HG02852 (cell line): ENCODE measurements around the gene CLEC19A.

Experiments used
- ATAC-seq: cut with Tn5 transposase; IDR thresholded peaks from one replicate; pipeline ENCODE4 v1.9.1; 2021; ENCODE audit warnings: mild to moderate bottlenecking, moderate library complexity; ENCODE audit not compliant: unreplicated experiment

The CLEC19A gene

DNA sequence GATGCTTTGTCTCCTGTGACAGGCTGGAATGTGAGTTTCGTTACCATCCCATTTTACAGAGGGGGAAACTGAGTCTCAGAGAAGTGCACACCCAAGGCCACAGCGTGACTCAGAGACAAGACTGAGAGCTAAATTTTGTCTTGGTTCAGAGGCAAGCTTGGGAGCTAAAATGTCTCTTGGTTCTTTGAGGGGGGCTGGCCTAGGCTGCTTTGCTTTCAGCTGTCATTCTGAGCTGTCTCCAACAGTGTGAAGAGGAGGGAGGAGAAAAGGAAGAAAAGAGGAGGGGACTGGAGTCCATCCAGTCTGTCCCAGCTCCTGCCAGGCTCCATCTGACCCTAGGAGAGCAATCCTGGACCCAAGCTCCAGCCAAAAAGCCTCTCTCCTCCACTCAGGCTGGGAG is at the start of gene CLEC19A:
CLEC19A (plus strand) TSS at position 301 of the 400 bp plus-strand sequence. CDS start 121 bp downstream, outside the sequence.
- no peak for ATAC-seq

DNA sequence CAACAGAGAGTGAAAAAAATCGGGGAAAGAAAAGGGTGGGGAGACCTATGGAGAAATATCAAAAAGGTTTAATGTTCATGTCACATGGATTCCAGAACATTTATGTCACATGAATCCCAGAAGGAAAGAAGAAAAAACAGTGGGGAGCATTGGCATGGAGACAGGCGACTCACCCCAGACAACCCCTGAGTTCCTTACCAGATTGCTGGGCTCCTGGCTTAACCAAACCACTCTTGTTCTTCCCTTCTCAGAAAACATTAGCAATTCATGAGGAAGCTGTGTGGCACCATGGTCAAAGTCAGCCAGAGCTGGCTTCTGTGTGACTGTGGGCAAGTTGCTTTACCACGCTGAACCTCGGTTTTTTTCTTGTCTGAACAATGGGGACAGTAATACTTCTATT is 49.6 kb upstream of the CLEC19A start:
- no peak for ATAC-seq

DNA sequence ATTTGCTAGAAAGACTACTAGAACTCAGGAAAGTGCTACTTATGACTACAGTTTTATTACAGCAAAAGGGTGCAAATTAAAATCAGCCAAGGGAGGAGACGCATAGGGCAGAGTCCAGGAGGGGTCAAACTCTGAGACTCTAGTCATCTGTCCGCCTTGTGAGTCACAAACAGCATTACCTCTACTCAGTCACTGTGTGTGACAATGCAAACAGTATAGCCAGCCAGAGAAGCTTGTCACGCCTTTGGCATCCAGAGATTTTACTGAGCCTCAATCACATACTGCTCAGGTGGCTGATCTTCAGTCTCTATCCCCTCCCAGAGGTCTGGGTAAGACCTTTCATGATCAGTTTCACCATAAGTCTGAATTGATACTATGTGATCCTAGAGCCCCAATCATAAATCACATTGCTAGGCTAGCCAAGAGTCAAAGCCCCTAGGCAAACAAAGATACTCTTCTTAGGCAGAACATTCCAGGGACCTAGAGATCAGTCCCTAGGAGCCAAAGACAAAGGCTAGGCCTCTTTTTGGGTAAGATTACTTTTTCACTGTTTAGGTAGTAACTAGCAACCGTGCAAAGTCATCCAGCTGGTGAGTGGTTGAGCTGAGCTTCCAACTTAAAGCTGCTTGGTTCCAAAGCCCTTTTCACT is 48.8 kb upstream of the CLEC19A start:
- no peak for ATAC-seq

DNA sequence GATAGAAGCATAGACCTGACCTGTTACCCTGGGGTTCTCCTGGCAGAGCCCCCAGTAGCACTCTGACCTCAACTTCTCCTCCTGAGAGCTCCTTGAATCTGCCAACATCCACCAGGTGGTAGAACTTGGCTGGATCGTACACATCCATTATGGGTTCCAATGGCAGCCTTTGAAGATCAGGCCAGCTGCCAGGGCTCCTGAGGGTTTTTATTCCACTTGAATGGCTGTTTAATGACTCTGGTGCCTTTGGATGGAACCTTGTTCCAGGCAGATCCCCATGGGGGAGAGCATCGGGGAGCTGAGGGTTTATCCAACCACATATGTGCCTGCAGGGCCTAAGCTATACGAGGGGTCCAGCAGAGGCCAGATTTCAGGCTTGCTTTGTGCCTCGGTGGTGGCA is 47.1 kb upstream of the CLEC19A start:
- ATAC-seq, result no peak

DNA sequence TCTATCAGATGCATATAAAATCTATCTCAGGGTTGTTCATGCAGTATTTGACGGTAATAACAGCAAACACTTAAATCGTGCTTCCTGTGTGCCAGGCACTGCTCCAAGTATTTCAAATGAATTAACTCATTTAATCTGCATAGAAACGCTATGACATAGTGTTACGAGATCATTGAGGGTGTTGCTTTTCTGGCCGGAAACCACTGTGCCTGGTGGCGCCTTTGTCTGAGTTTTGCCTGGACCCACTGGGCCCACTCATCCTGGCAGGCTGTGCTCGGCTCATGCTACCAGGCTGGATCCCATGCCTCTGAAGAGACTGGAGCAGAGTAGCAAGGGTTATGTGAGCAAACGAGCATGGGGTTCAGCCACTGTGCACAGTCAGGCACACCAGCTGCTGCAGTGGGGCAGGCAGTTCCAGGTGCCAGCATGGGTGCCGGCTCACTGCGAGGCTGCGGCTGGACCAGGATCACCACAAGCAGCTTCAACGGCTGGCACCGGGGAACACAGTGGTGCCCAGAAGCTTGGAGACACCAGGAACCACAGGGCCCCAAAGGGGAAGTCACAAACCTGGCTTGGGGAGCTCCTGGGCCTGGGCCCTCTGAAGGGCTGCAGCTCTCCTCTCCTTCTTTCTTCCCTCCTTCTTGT is 45.9 kb upstream of the CLEC19A start:
- ATAC-seq, result no peak

DNA sequence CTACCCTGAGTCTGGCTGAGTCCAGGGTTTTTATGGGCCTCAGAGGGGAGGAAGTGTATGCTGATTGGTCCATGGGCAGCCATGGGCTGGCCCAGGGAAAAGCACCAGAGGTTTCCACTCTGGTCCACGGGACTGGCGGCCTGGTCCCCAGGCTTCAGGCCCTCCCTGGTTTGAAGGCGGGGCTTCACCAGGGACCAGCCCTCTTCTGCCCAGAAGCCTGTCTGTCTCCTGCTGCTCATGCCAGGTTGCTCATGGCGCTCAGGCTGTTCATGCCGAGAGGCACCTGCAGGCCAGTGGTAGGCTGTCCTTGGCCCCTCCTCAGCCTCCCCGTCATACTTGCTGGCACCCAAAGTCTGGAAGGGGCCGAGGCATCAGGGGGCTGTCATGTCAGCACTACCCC is 45.0 kb upstream of the CLEC19A start:
- no peak for ATAC-seq

DNA sequence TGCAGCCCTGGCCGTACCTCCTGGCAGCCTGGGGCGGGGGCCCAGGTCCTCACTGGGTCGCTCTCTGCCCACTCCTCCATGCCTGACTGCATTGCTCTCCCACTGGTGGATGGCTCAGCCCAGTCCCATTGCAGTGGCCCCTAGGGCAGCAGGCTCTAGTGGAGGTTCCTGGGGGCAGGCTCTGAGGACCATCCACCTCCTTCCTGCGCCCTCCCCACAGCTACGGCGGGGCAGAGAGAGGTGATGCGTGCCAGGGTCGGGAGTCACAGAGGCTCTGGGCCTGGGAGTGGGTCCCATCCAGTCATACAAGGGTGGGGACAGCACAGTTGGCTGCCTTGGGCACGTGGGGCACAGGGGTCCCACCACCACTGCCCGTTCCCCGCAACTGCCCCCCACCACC is 44.0 kb upstream of the CLEC19A start:
- ATAC-seq, result no peak

DNA sequence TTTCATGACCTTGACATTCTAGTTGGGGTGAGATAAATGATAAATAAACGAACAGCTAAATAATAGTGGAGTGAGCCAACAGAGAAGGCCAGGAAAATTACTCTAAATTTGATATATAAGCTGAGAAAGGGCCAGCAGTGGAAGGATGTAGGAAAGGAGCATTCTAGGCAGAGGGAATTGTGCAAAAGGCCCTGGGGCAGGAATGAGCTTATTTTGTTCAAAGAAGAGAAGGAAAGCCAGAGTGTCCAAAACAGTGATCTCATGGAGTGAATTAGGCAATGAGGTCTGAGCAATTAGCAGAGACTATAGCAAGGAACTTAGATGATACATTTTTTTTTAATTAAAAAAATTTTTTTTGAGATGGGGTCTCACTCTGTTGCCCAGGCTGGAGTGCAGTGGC is 43.3 kb upstream of the CLEC19A start:
- ATAC-seq, result no peak

DNA sequence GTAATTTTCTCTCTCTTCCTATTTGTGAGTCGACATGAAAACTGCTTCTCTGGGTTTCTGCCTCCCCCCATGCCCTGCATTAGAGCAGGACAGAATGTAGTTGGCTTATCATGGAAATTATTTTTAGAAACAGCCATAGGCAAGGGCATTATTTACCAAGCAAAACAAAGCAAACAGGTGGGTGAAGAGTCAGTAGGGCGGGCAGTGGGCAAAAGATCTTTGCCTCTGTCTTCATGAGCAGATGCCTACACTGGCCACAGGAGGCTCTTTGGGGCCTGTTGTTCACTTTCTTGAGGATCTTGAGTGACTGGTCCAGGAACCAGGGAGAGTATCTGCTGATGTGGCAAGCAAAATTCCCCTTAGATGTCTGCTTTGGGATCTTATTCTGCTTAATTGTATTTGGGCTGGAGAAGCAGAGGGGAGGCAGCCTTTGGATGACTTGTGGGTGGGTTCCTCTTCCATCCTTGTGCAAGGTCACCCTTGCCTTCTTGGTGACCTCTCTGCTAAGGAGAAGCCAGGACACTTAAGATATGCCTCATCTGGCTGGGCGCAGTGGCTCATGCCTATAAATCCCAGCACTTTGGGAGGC is 42.5 kb upstream of the CLEC19A start:
- ATAC-seq, result no peak

DNA sequence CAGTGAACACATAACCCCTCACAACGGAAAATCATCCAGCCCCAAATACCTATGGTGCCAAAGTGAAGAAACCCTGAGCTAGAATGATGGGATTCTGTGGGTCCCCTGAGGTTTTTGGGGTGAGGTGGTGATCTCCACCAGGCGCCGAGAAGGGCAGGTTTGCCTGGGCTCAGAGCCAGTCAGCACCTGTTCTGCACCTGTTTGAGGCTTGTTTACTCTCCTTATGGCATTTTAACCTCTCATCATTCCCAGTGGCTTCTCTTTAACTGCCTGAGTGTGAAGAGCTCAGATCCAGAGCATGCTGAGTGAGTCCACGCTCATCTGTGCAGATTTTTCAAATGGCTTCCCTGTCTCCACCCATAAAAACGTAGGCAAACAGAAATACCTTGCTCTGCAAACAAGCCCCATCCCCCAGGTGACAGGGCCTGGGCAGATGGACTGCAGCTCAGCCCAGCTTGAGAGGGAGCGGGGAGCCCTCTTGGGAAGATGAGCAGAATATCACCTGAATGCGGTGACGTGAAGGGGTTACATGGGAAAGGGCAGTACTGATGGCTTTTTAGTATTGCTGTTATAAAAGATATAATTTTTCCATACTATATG is 40.1 kb upstream of the CLEC19A start:
- ATAC-seq, result no peak

DNA sequence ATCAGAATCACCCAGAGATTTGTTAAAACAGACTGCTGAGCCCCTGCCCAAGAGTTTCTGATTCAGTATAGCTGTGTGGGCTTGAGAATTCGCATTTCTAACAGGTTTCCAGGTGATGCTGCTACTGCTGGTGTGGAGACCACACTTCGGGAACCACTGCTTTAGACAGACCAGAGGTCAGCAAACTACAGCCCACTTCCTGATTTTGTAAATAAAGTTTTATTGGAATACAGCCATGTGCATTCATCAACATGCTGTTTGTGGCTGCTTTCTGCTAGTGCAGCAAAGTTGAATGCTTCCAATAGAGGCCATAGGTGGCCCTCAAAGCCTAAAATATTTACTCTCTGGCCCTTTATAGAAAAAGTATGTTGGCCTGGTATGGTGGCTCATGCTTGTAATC is 32.6 kb upstream of the CLEC19A start:
- ATAC-seq, result no peak

DNA sequence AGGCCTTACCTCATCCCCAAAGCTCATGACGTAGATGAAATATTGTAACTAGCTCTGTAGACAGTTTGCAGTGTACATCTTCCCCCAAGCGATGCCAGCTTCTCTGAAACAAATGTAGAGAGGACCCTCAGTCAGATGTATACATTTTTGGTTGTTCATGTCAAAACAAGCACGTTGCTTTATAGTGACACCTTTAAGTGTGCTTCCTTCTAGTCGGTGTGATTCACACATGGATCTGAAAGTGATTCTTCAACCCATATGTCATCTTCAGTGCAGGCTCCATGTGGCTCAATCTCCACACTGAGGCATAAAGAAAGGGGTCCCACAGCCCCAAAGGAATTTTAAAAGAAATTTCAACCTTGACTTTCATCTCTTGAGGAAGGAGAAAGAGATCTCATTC is 30.9 kb upstream of the CLEC19A start:
- no peak for ATAC-seq

DNA sequence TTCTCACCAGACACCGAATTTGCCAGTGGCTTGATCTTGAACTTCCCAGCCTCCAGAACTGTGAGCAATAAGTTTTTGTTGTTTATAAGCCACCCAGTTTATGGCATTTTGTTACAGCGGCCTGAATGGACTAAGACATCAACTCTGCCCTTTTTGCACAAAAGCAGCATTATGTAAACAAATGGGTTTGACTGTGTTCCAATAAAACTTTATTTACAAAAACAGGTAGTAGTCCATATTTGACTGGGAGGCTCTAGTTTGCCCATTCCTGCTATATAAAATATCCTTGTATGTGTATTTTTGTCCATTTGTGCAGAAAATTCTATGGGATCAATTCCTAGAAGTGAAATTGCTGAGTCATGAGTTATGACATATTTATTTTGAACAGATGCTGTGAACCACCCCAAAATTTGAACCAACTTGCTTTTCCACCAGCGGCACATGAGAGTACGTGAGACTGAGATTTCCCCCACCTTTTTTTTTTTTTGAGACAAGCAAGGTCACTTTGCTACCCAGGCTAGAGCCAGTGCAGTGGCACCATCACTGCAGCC is 21.3 kb upstream of the CLEC19A start:
- ATAC-seq, result no peak

DNA sequence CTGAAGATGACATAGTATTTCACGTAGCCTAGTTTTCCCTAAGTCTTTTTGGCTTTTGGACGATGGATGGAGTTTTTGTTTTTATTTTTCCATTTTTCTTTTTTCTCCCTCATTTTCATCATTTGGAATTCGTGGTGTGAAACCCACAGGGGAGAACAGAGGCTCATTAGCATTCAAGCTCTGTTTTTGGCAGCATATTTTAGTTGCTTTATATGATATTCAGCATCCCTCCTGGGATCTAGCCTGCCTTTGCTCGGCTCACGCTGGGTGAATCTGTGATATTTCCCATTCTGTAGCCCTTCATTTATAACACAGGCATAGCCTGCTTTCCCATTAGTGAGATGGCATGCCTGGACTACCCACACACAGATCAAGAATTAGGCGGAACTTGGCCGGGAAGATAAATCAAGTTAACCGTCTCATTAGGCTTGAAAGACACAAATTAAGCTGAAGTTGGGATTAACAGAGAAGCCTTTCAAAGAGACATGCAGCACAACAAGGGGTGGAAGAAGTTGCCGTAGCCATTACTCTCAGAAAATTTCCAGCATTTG is 20.1 kb upstream of the CLEC19A start:
- ATAC-seq, result no peak

DNA sequence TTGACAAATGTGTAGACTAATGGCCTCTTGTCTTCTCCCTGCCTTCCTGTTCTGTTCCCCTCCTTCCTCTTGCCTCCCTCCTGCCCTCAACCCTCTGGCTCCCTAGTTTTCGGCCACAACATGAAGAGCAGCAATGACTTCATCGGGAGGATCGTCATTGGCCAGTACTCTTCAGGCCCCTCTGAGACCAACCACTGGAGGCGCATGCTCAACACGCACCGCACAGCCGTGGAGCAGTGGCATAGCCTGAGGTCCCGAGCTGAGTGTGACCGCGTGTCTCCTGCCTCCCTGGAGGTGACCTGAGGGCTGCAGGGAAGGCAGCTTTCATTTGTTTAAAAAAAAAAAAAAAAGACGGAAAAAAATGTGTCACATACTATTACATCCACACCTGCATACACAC is 18.8 kb upstream of the CLEC19A start:
- no peak for ATAC-seq

DNA sequence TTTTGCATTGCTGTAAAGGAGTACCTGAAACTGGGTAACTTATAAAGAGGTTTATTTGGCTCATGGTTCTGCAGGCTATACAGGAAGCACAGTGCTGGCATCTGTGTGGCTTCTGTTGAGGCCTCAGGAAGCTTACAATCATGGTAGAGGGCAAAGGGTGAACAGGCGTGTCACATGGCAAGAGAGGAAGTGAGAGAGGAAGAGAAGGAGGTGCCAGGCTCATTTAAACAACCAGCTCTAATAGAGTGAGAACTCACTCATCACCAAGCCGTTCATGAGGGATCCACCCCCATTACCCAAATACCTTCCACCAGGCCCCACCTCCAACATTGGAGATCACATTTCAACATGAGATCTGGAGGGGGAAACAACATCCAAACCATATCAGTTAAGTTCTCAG is 16.4 kb upstream of the CLEC19A start:
- no peak for ATAC-seq

DNA sequence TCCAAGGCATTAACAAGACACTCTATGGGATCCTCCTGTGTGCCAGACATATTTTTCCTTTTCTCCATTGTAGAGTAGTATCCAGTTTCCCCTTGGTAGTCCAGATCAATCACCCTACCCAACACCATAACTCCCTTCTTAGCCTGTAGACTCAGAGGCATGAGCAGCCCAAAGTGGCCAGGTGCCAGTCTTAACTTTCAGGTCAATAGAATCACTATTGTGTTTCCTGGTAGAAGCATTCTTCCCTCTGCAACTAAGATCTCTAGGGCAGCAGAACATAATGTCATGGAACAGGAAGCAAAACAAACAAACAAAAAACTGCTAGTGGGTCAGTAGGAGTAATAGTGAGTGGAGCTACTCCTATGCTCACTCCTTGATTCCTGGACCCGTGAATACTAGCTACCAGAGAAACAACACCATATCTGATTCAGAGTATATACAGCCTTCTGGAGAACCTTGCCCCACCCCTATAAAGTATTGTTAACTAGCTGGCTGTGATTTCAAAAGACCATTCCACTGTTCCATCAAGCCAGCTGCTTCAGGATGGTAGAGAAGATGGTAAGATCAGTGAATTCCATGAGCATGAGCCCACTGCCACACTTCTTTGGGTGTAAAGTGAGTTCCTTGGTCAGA is 11.2 kb upstream of the CLEC19A start:
- no peak for ATAC-seq

DNA sequence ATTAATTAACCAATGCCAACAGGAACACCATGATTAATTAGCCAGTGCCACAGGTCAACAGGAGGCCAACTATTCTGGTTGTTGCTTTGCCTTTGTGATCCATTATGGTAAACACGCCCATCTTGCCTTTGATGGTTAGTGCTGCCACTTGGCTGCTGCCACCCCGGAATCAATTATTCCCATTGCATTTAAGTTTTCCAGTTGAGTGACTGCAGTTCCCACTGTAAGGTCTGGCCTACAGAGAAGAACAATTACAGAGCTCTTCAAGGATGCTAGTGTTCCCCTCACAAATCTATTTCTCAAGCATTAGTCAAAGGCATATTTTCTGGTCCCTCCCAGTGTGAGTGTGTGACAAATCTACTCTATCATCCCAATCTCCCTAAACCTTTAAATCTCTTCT is 7.1 kb upstream of the CLEC19A start:
- no peak for ATAC-seq

DNA sequence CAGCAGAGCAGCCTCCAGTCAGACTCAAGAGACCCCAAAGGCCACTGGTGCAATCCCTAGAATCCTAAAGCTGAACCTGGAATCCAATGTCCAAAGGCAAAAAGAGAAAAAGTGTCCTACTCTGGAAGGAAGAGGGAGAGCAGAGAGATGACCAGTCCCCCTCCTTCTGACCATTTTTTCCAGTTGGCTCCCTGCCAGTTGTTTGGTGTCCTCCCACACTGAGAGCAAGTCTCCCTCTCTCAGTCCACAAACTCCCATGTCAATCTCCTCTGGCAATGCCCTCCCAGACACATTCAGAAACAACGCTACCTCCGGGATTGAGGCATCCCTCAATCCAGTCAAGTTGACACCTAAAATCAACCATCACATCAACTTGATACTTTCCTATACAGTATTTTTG is 4.3 kb upstream of the CLEC19A start:
- ATAC-seq, result no peak

DNA sequence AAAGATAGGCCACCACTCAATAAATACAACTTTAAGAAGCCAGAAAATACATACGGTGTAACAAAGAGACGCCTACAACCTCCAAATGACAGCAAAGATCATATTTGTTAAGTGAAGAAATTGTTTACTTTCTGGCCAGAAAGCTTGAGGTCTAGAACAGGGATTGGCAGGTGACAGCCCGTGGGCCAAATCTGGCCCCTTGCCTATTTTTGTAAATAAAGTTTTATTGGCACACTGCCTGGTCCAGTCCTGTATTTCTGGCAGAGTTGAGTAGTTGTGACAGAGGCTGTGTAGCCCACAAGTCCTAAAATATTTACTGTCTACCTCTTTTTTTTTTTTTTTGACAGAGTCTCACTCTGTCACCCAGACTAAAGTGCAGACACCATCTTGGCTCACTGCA is 3.4 kb upstream of the CLEC19A start:
- no peak for ATAC-seq

DNA sequence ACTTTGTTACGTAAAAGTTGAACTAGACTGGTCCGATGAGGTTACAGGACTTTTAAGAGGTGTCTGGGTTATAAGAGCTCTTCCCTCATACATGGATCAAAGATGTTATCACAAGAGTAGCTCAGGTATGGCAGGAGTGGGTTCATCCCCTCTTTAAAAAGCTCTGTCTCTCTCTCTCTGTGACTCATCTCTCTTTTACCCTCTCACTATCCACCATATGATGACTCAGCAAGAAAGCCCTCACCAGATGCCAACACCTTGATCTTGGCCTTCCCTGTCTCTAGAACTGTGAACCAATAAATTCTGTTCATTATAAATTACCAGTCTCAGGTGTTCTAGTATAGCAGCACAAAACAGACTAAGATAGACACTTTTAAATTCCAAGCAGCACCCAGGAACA is 1.9 kb upstream of the CLEC19A start:
- no peak for ATAC-seq
